GM18861 (cell line): ENCODE data around the gene ABCC12.
"Not testable (repeated sequence)": the region's sequence is repeated elsewhere in the genome, so short reads cannot be mapped to it uniquely, and the experiment has no call there.

Source experiments
- ATAC-seq: cut with Tn5 transposase; IDR thresholded peaks from one replicate; pipeline ENCODE4 v1.9.1; 2021; ENCODE audit not compliant: unreplicated experiment

ABCC12 gene

GRCh38 chr16:48166617-48167016 is 10.8 kb upstream of the ABCC12 start:
- not testable (repeated sequence) for ATAC-seq

DNA sequence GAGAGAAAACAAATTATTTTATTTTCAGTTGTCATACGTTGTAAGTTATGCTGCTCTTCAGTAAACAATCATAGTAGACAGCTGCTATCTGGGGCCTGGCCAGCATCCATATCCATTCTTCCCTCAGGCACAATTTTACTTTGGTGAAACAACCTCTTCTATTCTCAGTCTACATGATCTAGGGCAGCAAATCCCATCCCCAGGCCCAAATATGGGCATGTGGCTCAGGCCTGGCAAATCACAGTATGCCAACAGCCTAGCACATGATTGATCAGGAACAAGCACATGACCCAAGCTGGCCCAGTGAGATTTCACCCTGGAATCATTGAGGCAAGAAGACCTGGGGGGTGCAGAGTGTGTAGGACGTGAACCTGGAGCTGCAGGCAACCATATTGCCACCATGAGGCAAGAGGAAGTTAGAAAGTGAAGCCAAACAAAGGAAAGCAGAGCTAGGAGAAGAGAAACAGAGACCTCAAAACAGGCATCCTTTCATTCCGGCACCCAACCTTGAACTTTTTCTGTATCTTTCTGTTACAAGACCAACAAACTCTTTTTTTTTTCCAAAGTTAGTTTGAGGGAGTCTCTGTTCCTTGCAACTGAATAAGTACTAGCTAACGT is 10.3 kb upstream of the ABCC12 start:
- ATAC-seq, result no peak

GRCh38 chr16:48164907-48165715 is 9.3 kb upstream of the ABCC12 start:
- ATAC-seq, result peak; percentile 62

GRCh38 chr16:48162839-48163410 is 7.1 kb upstream of the ABCC12 start:
- ATAC-seq, result no peak

- no peak for ATAC-seq
Measured at GRCh38 chr16:48161906-48162305, 6.1 kb upstream of the ABCC12 start.

GRCh38 chr16:48160575-48160974 is 4.8 kb upstream of the ABCC12 start:
- ATAC-seq, result no peak

DNA sequence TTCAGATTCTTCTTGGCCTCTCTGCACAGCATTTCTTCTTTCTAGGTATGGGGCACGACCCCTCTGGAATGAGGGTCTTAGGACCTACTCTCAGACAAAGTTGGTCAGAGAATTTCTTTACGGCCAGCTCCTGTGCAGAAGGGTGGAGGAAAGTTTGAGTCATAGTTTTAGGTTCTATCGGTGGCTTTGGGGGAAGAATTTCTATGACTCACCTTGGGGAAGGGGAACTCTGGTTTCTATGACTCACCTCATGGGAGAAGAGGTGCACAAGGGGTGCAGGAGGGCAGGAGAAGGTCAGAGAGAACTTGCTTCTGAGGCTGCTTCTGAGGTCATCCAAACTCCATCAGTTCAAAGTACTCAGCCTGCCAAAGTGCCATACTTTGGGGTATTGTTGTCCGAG is 2.5 kb upstream of the ABCC12 start:
- ATAC-seq, result peak; percentile 81

DNA sequence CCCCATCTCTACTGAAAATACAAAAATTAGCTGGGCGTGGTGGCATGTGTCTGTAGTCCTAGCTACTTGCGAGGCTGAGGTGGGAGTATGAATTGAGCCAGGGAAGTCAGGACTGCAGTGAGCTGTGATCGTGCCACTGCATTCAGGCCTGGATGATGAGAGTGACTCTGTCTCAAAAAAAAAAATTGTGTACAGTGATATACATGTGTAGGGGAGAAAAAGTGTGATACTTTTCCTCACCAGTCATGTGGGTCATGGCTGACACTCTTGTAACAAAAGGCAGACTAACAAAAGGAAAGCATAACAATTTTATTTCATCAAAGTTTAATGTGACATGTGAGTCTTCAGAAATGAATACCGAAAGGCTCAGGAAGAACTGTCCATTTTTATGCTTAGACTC is 2.0 kb upstream of the ABCC12 start:
- ATAC-seq, result no peak

- no peak for ATAC-seq
Measured at GRCh38 chr16:48157302-48157701, 1.5 kb upstream of the ABCC12 start.

DNA sequence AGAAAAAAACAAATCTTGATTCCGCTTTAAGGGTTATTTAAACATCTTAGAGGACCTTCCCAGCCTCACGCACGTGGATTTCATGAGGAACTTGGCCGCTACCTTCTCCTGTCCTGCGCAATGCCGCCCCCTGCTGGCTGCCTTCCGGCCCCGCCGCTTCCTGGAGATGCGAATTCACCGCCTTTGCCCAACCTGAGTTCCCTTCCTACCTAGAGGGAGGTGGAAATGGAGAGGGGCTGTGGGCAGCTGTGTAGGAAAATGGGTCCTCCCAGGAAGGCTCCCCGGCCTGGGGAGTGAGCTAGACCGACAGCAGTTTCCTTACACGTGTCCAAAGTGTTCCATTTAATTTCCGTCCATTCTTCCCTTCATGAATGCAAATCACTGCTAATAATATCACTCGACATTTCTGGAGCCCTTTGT is 1.0 kb upstream of the ABCC12 start:
- ATAC-seq, result no peak

DNA sequence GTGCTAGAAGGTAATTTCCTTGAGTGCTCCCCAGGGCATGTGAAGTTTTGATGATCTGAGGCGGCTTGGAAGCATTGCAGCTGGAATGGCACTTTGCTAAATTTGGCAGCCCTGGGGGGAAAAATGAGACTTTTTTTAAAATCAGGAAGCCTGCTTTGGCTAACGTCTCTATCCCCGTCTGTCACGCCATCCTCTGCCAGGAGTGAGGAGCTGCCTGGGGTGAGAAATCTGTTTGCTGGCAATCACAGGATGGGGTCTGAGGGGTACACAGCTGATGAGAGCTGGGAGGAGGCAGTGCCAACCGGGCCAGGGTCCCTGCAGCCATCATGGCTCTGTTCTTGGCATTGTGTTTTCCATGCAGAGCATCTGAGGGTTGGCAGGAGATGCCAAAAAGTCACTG is 2.0 kb downstream of the ABCC12 start:
- ATAC-seq, result no peak

GRCh38 chr16:48152226-48152625 is 3.6 kb downstream of the ABCC12 start:
- ATAC-seq, result no peak

DNA sequence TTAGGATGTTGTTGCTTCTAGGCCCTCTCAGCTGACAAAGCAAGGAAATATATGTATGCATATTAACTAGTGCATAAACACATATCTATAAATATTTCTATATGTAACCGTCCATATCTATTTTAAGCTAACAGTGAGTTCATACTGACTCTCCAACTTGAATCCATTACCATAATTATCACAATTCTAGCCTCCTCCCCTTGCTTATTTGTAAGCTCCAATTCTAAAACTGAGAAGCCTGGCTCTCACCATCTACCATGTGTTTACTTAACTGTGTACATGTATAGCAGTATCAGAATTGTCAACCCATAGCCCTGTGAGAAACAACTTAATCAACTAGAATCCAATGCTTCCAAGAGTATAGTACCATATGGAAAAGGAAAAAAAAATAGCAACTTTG is 5.1 kb downstream of the ABCC12 start:
- ATAC-seq, result no peak

DNA sequence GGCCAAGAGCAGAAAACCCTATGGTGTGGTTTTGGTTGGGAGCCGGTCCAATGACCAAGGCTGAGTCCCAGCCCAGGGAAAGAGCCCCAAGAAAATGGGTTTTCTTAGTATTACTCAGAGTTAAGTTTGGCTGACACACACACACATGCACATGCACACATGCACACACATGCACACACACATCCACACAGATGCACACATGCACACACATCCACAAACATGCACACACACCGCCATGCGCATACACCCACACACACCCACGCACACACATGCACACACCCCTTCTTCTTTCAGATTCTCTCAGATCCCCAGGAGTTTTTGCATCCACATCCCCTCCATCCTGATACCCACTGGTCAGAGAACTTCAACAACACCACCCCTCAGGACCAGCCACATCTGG is 9.1 kb downstream of the ABCC12 start:
- no peak for ATAC-seq

- ATAC-seq, result no peak
Measured at GRCh38 chr16:48146131-48146530, 9.7 kb downstream of the ABCC12 start.

DNA sequence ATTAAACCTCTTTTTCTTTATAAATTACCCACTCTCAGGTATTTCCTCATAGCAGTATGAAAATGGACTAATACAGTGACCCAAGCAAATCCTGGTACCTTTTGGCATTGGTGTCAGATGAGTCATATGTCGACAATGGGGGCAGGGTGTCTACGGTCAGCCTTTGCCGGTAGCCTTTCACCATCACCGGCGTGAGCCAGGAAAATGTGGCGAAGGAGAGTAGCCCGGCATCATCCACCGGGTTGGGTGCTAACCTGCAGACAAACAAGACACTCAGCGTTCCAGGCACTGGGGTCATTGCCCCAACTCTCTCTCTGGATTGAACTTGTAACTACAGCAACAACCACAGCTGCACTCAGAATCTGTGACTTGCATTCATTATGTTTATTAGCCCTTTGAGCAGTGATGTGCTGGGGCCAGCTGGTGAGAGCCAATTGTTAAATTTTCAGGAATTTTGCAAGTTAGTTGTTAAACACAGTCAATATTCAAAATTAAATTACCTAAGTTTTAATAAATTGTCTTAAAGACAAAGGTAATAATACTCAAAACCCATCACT is 11.9 kb downstream of the ABCC12 start:
- no peak for ATAC-seq

DNA sequence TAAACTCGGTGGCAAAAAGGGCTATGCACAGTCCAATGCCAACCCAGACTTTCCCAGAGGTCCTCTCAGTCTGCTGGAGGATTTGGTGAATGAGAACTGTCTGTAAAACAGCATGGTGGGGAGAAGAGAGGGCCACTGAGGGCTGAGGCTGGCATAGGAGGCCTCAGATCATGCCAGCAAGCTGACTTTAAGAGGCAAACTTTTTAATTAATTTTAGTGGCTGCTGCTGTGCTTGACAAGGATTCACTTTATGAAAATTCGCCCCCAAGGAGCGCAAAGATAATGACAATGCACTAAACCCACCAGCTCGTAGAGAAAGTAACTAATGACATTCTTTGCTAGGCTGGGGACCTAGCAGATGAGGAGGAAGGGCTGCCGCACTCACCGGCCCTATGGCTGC is 15.0 kb downstream of the ABCC12 start:
- ATAC-seq, result no peak

DNA sequence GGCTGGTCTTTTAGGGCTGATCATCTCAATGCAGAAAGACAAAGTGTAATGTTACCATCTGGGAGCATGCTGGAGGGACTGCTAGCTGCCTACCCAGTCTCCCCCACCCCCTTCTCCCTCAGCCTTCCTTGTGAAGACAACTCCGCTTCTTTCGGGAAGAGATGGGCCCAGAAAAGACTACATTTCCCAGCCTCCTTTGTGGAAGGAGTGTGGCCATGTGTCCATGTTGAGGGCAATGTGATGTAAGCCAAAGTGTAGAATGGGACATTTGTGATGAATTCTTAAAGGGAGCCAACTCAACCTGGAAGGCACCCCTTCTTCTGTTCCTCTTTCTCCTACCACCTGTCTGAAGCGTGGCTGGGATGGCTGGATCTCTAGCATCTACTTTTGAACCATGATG is 16.3 kb downstream of the ABCC12 start:
- no peak for ATAC-seq

GRCh38 chr16:48138543-48138942 is 17.2 kb downstream of the ABCC12 start:
- no peak for ATAC-seq

DNA sequence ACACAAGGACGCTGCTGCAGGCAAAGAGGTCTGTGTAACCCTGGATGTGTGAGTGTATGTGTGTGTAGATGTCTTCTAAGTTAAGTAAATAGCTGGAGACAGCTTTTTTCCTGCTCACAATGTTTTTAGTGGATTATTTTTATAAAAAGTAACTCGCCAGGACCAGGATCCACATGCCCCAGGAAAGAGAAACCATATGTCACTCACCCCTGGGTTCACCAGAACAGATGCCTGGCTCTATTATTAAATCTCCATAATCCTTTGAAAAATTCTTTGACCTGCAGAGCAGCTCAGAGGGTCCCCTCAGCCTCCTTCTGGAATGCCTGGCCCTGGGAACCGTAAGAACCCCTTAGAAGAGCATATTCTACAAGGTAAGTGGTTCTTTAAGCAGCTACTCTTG is 18.0 kb downstream of the ABCC12 start:
- ATAC-seq, result no peak

DNA sequence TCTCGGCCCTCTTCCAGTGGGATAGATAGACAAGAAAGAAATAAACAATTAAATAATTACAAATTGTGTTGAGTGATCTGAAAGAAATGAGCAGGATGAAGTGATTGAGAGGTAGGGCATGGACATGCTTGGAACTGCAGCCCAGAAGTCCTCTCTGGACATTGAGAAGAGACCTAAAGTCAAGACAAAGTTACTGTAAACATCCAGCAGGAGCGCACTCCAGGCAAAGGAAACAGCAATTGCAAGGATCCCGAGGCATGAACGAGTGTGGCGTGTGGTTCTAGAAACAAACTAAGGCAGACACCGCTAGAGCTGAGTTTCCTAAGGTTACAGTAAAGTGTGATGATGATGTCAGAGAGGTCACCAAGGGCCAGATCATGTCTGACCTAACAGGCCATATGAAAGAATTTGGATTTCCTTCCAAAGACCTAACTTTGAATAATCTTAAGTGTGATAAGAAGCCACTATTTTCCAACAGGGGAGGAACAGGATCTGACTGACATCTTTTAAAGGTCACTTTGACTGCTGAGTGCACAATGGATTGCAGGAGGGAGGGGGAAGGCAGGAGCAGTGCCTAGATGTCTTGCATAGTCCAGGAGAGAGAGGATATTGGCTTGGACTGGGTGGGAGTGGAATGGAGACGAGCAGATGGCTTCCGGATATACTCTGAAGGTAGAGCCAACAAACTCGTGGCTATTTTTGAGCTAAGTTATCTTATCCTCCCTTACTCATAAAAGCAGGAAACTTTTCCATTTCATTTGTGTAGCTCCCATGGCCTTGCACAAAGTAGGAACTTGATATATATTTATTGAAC is 19.0 kb downstream of the ABCC12 start:
- ATAC-seq, result no peak
